AG10803 (cell line): ENCODE data around the gene TES.
"Not testable (repeated sequence)": the region's sequence is repeated elsewhere in the genome, so short reads cannot be mapped to it uniquely, and the experiment has no call there.

Source experiments
- DNase-seq: peaks from one replicate; pipeline ENCODE4 v3.0.0; 2010; ENCODE audit warnings: low read depth
- H3K4me3 ChIP-seq: 2 replicates; pipeline ENCODE4 v1.5.1; 2011; ENCODE audit warnings: mild to moderate bottlenecking, low read length, control low read depth
- CTCF ChIP-seq: conservative IDR thresholded peaks from 2 replicates; pipeline ENCODE4 v1.5.1; 2011; ENCODE audit warnings: mild to moderate bottlenecking, low read length, control low read depth, inconsistent platforms

The TES gene

GRCh38 chr7:116166156-116166555 lies 44.2 kb upstream of the TES start:
- DNase-seq: peak; percentile 15
- no peak for TF ChIP-seq CTCF
- H3K4me3 ChIP-seq: no peak overlapping the region

- TF ChIP-seq CTCF: no peak; the same call in 1 of the 2 replicates
- H3K4me3 ChIP-seq: no peak overlapping the region
- DNase-seq: no peak
These were observed 43.2 kb upstream of the TES start for GRCh38 chr7:116167177-116167576.

GRCh38 chr7:116169060-116169459 lies 41.3 kb upstream of the TES start:
- TF ChIP-seq CTCF: no peak
- no peak overlapping the region for H3K4me3 ChIP-seq
- peak; percentile 73 for DNase-seq

GRCh38 chr7:116170180-116170579 lies 40.2 kb upstream of the TES start:
- no peak overlapping the region for H3K4me3 ChIP-seq
- no peak for TF ChIP-seq CTCF
- DNase-seq: no peak

- no peak overlapping the region for H3K4me3 ChIP-seq
- DNase-seq: no peak
- TF ChIP-seq CTCF: no peak
These were observed 39.2 kb upstream of the TES start for GRCh38 chr7:116171094-116171493.

- H3K4me3 ChIP-seq: no peak overlapping the region
- no peak for TF ChIP-seq CTCF
- DNase-seq: peak; percentile 24
These were observed 38.0 kb upstream of the TES start for GRCh38 chr7:116172353-116172752.

GRCh38 chr7:116173051-116174028 lies 37.0 kb upstream of the TES start:
- peak; percentile 61 for TF ChIP-seq CTCF

GRCh38 chr7:116175095-116175494 lies 35.2 kb upstream of the TES start:
- DNase-seq, H3K4me3 ChIP-seq: not testable (repeated sequence)

More at GRCh38 chr7:116173051-116174028, 37.0 kb upstream of the TES start:
- no peak overlapping the region for H3K4me3 ChIP-seq
- peak; percentile 67 for DNase-seq
